Measurements from ENCODE around the gene TTC23L.

The TTC23L gene

GRCh38 chr5:34926318-34926888, 87.4 kb downstream of the TTC23L start:
- no peak for DNase-seq

DNA sequence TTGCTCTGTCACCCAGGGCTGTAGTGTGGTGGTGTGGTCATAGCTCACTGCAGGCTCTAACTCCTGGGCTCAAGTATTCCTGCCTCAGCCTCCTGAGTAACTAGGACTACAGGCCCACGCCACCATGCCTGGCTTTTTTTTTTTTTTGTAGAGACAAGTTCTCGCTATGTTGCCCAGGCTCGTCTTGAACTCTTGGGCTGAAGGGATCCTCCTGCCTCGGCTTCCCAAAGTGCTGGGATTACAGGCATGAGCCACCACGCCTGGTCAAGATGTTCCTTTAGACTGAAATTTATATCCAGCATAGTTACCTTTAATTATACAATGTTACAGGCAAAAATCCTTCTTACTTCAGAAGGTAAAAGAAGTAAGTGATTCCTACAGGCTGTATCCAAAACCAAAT, 88.8 kb downstream of the TTC23L start:
- DNase-seq: no peak

DNA sequence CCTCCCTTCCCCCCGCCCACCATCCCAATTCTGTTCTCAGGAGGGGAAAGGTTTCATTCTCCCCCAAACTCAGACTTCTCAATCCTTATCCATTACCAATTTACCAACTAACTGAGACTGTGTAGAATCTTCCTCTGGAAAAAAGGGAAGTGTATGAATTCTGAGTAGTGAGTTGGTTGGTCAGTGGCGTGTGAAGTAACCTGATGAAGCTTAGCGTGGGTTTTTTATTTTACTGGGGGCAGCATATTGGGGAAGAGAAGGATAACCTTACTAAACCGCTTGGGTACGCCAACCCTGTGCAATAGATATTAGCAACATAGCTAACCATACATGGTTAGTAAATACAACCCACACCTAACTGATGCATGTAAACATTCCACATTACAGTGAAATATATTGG, 89.3 kb downstream of the TTC23L start:
- no peak for DNase-seq

DNA sequence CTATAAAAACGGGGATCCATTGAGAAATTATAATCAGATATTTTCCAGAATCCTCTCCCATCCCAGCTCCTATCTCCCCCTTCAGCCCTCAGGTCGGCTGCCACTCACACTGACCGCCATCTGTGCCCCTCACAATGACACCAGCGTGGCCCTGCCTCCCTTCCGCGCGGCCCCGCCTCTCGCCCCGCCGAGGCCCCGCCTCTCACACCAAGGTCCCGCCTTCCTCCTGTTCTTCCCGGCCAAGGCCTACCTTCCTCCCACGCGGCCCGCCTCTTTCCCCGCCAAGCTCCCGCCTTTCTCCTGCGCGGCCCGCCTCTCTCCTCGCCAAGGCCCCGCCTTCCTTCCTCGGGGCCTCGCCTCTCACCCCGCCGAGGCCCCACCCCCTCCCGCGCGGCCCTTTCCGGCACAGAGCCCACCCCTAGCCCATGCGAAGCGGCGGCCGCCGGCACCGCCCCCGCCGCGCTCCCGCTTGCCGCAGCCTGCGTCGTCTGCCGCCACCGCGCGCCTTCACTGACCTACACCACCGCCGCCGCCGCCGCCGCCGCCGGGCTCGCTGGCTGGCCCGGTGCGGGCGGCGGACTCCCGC, 90.3 kb downstream of the TTC23L start, which contains the start of gene DNAJC21:
Gene DNAJC21, plus strand, starts transcription at position 426 of the 586 bp plus-strand sequence. CDS start 261 bp downstream, outside the sequence.
- DNase-seq: peak; percentile 96

DNA sequence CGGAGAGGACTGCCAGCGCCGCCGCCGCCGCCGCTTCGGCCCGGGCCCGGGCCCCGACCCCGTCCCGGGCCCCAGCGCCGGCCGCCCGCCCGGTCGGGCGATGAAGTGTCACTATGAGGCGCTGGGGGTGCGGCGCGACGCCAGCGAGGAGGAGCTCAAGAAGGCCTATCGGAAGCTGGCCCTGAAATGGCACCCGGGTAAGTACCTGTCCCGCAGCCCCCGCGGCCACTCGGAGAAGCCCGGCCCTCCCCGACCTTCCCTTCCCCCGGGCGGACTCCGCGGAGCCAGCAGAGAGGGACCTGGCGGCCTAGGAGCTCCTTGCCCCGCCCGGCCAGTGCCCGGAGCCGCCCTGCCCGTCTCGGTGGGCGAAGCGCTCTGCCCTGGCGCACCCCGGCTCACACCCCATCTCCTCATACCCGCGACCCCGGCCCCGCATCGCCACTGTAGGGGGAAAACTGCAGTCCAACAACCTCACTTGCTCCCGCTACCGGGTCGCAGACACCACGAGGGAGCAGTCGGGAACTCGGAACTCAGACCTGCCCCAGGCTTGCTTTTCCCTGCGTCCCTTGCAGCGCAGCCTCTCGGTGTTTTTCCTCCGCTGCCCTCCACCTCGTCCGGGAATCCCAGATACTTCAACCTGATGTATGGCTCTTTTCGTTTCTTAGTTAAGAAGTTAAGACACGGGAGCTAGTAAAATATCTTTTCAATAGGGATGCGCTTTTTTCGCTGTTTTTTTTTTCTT, 90.9 kb downstream of the TTC23L start:
- peak; percentile 73 for DNase-seq

DNA sequence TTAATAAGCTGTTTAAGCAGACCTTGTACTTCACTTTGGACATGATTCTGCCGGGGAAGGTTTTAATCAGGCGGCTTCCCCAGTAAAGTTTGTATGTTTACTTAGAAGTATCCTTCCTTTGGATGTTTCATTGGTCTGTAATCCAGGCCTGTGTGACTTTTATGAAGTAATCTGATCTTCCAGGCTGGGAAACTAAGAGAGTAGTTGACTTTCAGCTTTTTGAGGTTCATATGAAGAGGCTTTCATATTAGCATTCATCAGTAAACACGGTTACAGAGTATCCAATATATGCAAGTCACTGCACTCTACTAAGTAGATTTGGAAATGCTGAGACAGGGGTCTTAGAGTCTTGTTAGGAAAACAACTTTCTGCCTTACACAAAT, 91.5 kb downstream of the TTC23L start:
- DNase-seq: no peak

- no peak for DNase-seq
Observed at GRCh38 chr5:34930870-34931269, 91.9 kb downstream of the TTC23L start.

GRCh38 chr5:34932947-34933346, 94.0 kb downstream of the TTC23L start:
- no peak for DNase-seq

DNA sequence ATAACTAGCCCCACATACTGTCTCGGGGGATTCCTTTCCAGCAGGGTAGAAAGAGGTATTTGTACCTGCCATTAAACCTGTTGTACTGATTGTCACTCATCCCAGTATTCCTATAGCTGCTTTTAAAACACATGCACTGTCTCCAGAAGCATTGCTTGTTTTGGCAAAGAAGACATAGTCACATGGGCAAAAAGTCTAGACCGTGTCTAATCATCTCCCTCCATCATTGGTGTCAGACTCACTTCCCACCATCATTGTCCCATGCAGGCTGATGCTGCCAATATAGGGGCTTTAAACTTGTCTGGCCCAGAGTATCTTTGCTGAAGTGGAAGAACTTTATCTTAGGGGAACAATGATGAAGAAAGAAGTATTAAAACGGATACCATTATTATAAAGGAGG, 103.0 kb downstream of the TTC23L start:
- DNase-seq: no peak

DNA sequence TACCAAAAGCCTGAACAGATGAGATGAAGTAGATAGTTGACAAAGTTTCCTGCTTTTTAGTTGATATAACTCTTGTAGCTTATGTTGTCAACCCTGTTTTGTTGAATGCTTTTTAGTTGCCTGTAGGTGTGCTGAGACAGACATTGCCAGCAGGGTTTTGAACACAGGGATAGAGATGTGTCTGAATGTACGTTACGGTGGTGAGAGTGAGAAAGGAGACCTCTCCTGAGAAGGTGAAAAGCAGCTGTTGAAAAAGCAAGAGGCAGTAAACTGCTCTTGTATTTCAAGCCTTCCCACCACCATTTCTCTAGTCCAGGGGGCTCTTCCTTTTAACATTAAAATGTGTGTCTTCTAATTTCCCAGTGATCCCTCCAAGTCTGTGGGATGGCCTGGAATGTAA, 105.1 kb downstream of the TTC23L start:
- DNase-seq: no peak

GRCh38 chr5:34944460-34945047, 105.6 kb downstream of the TTC23L start:
- DNase-seq: no peak
